WTC11 (cell line): ENCODE data around the gene UNC93A.
"Not testable (repeated sequence)": the region's sequence is repeated elsewhere in the genome, so short reads cannot be mapped to it uniquely, and the experiment has no call there.

ENCODE experiments used
- ATF1 ChIP-seq: sonication (generic); formaldehyde crosslinking; IDR thresholded peaks from 2 replicates; pipeline ENCODE4 v1.8.1; 2023; ENCODE audit warnings: mild to moderate bottlenecking, moderate library complexity, missing genetic modification reagents
- CTCF ChIP-seq: fragments of 200-600 bp; IDR thresholded peaks from 2 replicates; pipeline ENCODE4 v1.8.0; 2022; ENCODE audit warnings: antibody characterized with exemption
- ZNF219 ChIP-seq: sonication (generic); formaldehyde crosslinking; IDR thresholded peaks from 2 replicates; pipeline ENCODE4 v1.8.0; 2023; ENCODE audit warnings: missing genetic modification reagents, mild to moderate bottlenecking, borderline replicate concordance

- TF ChIP-seq ATF1 (CRISPR knock-in tag); CTCF; ZNF219 (CRISPR knock-in tag): not testable (repeated sequence)
Observed at GRCh38 chr6:167318354-167318753, 27.2 kb downstream of the UNC93A start.
